HepG2 (cell line): Measurements from ENCODE around the gene LRSAM1. TPM values are rescaled to one million over a fixed set of nuclear protein-coding genes. Genes with fewer than 3 reads are reported as not detected.

Experiments used
- BCL6 ChIP-seq: IDR thresholded peaks from 2 replicates; pipeline ENCODE4 v1.6.1; 2016; ENCODE audit warnings: missing genetic modification reagents, missing compliant biosample characterization
- CTCF ChIP-seq: sonication (generic); formaldehyde crosslinking; IDR thresholded peaks from 2 replicates; pipeline ENCODE4 v1.5.0; 2020; ENCODE audit warnings: mild to moderate bottlenecking, missing genetic modification reagents, moderate library complexity
- FOSL2 ChIP-seq: sonication (generic); formaldehyde crosslinking; IDR thresholded peaks from 2 replicates; pipeline ENCODE4 v1.4.0; 2020; ENCODE audit warnings: missing genetic modification reagents
- GPN1 ChIP-seq: sonication (generic); formaldehyde crosslinking; IDR thresholded peaks from 2 replicates; pipeline ENCODE4 v1.5.1; 2020; ENCODE audit warnings: missing genetic modification reagents, borderline replicate concordance
- NBN ChIP-seq: fragments of 450-650 bp; conservative IDR thresholded peaks from 2 replicates; pipeline ENCODE4 v1.6.1; 2017
- NR1H2 ChIP-seq: sonication (generic); formaldehyde crosslinking; IDR thresholded peaks from 2 replicates; pipeline ENCODE4 v1.8.1; 2022; ENCODE audit warnings: low read depth, missing genetic modification reagents, borderline replicate concordance
- NR3C1 ChIP-seq: sonication (generic); formaldehyde crosslinking; IDR thresholded peaks from 2 replicates; pipeline ENCODE4 v1.4.0; 2020; ENCODE audit warnings: missing genetic modification reagents
- PCBP2 ChIP-seq: fragments of 200-400 bp; formaldehyde crosslinking; optimal IDR thresholded peaks from 2 replicates; pipeline ENCODE3; 2018; ENCODE audit warnings: low read length, low read depth; ENCODE audit not compliant: poor library complexity, severe bottlenecking
- PTBP1 ChIP-seq: fragments of 200-400 bp; formaldehyde crosslinking; IDR thresholded peaks from 2 replicates; pipeline ENCODE4 v1.6.1; 2018; ENCODE audit warnings: low read length, low read depth; ENCODE audit not compliant: poor library complexity, severe bottlenecking
- THAP8 ChIP-seq: sonication (generic); formaldehyde crosslinking; IDR thresholded peaks from 2 replicates; pipeline ENCODE4 v1.5.1; 2020; ENCODE audit warnings: missing genetic modification reagents, mild to moderate bottlenecking, borderline replicate concordance
- ZBTB39 ChIP-seq: sonication (generic); formaldehyde crosslinking; IDR thresholded peaks from 2 replicates; pipeline ENCODE4 v1.5.0; 2020; ENCODE audit warnings: missing genetic modification reagents
- ZNF101 ChIP-seq: sonication (generic); formaldehyde crosslinking; IDR thresholded peaks from 2 replicates; pipeline ENCODE4 v1.4.0; 2020; ENCODE audit warnings: mild to moderate bottlenecking, low read depth, missing genetic modification reagents, borderline replicate concordance
- ZNF33B ChIP-seq: sonication (generic); formaldehyde crosslinking; IDR thresholded peaks from 2 replicates; pipeline ENCODE4 v1.5.1; 2020; ENCODE audit warnings: mild to moderate bottlenecking, missing genetic modification reagents
- ZNF546 ChIP-seq: sonication (generic); formaldehyde crosslinking; conservative IDR thresholded peaks from 2 replicates; pipeline ENCODE4 v1.8.1; 2023; ENCODE audit warnings: mild to moderate bottlenecking, missing genetic modification reagents
- ZNF556 ChIP-seq: sonication (generic); formaldehyde crosslinking; IDR thresholded peaks from 2 replicates; pipeline ENCODE4 v1.4.0; 2020; ENCODE audit warnings: mild to moderate bottlenecking, missing genetic modification reagents, borderline replicate concordance
- ZNF569 ChIP-seq: sonication (generic); formaldehyde crosslinking; IDR thresholded peaks from 2 replicates; pipeline ENCODE4 v1.5.0; 2020; ENCODE audit warnings: mild to moderate bottlenecking, missing genetic modification reagents, moderate library complexity, borderline replicate concordance
- ZNF749 ChIP-seq: sonication (generic); formaldehyde crosslinking; IDR thresholded peaks from 2 replicates; pipeline ENCODE4 v1.8.0; 2022; ENCODE audit warnings: mild to moderate bottlenecking, missing genetic modification reagents, moderate library complexity, borderline replicate concordance
- ZNF772 ChIP-seq: sonication (generic); formaldehyde crosslinking; IDR thresholded peaks from 2 replicates; pipeline ENCODE4 v1.5.0; 2020; ENCODE audit warnings: mild to moderate bottlenecking, missing genetic modification reagents
- polyA plus RNA-seq, 8 experiments: library from polyadenylated mRNA; depleted of rRNA in 3 of 8; stranded (reverse) in 7 of 8; unstranded in 1 of 8; fragments of >200 nt; fragmentation: Illumina TruSeq in 4 of 8; extraction: Trizol in 4 of 8; gene quantifications; 2 replicates each; pipeline versions ENCODE4 v1.2.1 to v1.2.3, GENCODE V29; 2011 to 2016; ENCODE audit warnings: low read depth in 4 of 8, missing spikeins in 1 of 8, mixed read lengths in 1 of 8; ENCODE audit not compliant: insufficient read depth in 1 of 8
- total RNA-seq, 5 experiments: library from RNA; depleted of rRNA; stranded (reverse); fragments of >200 nt; fragmentation: Illumina TruSeq; extraction: Trizol; gene quantifications; 2 replicates each; pipeline ENCODE4 v1.2.3, GENCODE V29; 2016; ENCODE audit warnings: low read depth in 1 of 5
- TF ChIP-seq, protein P1 (sequence below): sonication (generic); formaldehyde crosslinking; conservative IDR thresholded peaks from 2 replicates; pipeline ENCODE4 v1.4.0; 2020; ENCODE audit warnings: missing genetic modification reagents
- TF ChIP-seq, protein P2 (sequence below): sonication (generic); formaldehyde crosslinking; IDR thresholded peaks from 2 replicates; pipeline ENCODE4 v1.5.0; 2020; ENCODE audit warnings: missing genetic modification reagents, mild to moderate bottlenecking, borderline replicate concordance

The LRSAM1 gene
- total and polyA plus RNA-seq, 2 of the 13 experiments (the other 11 are each of a cell fraction or from before 2014, with no cell fraction given): 8.7 to 10.2 TPM

DNA sequence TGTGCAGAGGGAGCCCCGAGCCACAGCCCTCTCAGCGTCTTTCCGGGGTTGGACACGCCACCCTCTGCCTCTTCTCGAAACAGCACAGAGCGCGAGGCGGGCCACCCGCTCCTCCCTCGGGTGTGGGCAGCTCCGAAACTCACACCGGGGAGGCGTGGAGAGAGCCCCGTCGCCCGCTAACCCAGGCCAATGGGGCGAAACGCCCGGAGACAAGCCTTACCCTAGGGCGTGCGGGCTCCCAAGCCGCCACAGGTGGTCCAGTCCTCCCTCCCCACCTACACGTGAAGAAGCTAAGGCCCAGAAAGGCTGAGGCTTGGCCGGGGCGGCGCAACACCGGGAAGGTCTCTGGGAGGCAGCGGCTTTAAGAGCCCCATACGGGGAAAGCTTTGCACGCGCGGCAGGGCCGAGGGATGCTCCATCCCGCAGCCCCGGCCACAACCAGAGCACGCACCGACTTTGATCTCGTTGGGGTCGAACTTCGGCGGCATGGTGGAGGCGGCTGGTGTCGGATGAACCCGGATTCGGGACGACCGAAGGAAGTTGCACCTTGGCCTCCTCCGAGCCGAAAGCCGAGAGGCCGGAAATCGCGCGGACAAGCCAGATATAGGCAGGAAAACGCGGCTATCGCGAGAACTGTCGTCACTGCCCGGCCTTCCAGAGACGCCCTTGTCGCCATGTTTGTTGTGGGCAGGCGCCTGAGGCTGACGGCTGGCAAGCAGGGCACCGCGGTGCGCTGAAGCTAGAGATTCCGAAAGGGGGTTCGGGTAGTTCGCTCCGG, at the start of gene LRSAM1, which contains the start of gene RPL12 (continued):
- TF ChIP-seq CTCF (no peak), PTBP1 (peak; percentile 14), ZNF772 (peak; percentile 93), ZNF101 (CRISPR knock-in tag) (peak; percentile 85; the same call in 1 of the 2 replicates), ZNF556 (CRISPR knock-in tag) (peak; percentile 97), PCBP2 (no peak), BCL6 (CRISPR knock-in tag) (peak; percentile 45), NR3C1 (no peak), FOSL2 (CRISPR knock-in tag) (peak; percentile 41; the same call in 1 of the 2 replicates), NBN (no peak), NR1H2 (CRISPR knock-in tag) (no peak), ZBTB39 (CRISPR knock-in tag) (peak; percentile 62; the same call in 1 of the 2 replicates), ZNF569 (CRISPR knock-in tag) (no peak), THAP8 (CRISPR knock-in tag) (no peak), ZNF546 (CRISPR knock-in tag) (0 out of 2 replicates have a peak, but pooled peaks have one; percentile 40), GPN1 (CRISPR knock-in tag) (no peak), ZNF749 (CRISPR knock-in tag) (0 out of 2 replicates have a peak, but pooled peaks have one; percentile 58), ZNF33B (no peak)
- TF ChIP-seq, protein P1, sequence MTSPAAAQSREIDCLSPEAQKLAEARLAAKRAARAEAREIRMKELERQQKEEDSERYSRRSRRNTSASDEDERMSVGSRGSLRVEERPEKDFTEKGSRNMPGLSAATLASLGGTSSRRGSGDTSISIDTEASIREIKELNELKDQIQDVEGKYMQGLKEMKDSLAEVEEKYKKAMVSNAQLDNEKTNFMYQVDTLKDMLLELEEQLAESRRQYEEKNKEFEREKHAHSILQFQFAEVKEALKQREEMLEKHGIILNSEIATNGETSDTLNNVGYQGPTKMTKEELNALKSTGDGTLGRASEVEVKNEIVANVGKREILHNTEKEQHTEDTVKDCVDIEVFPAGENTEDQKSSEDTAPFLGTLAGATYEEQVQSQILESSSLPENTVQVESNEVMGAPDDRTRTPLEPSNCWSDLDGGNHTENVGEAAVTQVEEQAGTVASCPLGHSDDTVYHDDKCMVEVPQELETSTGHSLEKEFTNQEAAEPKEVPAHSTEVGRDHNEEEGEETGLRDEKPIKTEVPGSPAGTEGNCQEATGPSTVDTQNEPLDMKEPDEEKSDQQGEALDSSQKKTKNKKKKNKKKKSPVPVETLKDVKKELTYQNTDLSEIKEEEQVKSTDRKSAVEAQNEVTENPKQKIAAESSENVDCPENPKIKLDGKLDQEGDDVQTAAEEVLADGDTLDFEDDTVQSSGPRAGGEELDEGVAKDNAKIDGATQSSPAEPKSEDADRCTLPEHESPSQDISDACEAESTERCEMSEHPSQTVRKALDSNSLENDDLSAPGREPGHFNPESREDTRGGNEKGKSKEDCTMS (CRISPR knock-in tag): no peak
- TF ChIP-seq, protein P2, sequence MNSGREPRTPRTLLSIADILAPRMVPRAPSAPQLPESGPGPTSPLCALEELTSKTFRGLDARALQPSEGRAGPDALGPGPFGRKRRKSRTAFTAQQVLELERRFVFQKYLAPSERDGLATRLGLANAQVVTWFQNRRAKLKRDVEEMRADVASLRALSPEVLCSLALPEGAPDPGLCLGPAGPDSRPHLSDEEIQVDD (CRISPR knock-in tag): no peak; the same call in 1 of the 2 replicates
